HG03442 (cell line): ENCODE results near the gene ANKRD66.
"Not testable (repeated sequence)": the region's sequence is repeated elsewhere in the genome, so short reads cannot be mapped to it uniquely, and the experiment has no call there.

Source experiments
- ATAC-seq: cut with Tn5 transposase; IDR thresholded peaks from one replicate; pipeline ENCODE4 v1.9.1; 2021; ENCODE audit warnings: mild to moderate bottlenecking, moderate library complexity; ENCODE audit not compliant: unreplicated experiment

Gene ANKRD66

DNA sequence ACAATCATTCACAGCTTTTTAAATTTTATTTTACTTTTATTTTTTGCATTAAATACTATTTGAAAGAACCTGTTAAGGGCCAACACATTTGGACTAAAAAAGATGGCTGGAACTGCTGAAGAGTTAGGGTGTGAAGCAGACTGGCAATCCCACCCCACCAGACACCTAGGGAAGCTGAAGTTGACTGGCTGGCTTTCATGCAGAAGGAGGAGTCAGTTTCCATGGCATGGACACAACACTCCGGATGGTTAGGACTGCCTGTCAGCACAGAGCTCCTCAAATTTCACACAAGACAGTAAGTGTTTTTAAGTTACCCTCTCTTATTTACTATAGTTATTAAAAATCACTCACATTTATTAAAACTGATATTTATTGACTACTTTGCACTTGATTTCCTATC, at the start of gene ANKRD66:
ANKRD66 (plus strand) TSS at position 238 of the 400 bp plus-strand sequence. CDS start 5,016 bp downstream, outside the sequence.
- ATAC-seq: no peak

GRCh38 chr6:46699970-46700369, 46.8 kb upstream of the ANKRD66 start:
- no peak for ATAC-seq

DNA sequence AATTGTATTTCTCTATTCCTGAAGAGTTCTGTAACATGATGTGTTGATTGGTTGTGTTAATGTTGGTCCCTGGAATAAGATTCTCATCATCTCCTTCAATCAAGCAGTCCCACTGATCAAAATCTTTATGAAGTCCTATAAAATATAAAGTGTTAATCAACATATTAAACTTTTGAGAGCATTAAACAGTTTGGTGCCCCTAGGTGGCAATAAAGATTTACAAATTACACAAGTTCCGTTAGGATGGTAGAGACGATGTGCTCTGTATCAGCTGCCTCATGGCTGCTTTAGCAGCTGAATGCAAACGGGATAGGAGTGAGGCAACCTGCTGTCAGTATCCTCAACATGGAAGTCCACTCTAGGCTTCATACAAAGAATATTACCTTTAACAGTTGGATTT, 42.2 kb upstream of the ANKRD66 start:
- ATAC-seq: no peak

GRCh38 chr6:46706464-46706863, 40.3 kb upstream of the ANKRD66 start:
- ATAC-seq: peak; percentile 79

DNA sequence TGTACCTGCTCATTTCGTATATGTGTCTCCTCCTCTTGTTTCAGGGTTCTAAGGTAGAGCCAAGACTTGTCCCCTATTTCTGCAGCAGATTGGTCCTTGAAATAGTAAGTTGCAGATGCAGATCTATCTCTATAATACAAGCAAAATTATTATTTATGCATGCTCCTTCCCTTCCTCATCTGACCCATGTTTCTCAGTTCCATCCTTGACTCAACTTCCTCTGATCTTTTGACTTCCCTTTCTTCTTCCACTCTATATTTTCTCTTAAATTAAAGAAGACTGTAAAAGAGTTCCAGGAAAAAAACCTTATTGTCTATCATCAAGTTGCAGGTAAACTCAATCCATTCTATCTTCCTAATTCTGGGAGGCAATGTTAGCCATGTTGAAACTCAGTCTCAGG, 35.2 kb upstream of the ANKRD66 start:
- no peak for ATAC-seq

DNA sequence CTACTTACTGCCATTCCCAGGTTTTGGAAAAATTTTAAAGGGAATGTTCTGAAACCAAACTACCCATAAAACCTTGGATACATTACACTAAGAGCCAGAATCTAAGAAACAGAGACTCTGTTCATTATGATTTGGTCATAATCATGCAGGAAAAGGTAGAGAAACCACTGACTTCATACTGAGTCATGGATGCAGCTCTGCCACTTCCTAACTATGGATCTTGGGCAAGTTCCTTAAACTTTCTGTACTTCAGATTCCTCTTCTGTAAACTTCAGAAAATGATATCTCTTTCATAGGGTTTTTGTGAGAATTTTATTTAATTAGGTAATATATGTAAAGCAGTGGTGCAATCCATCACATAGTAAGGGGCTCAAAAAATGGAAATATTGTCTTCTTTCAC, 31.6 kb upstream of the ANKRD66 start:
- no peak for ATAC-seq

- ATAC-seq: no peak
Measured at GRCh38 chr6:46719099-46719498, 27.6 kb upstream of the ANKRD66 start.

DNA sequence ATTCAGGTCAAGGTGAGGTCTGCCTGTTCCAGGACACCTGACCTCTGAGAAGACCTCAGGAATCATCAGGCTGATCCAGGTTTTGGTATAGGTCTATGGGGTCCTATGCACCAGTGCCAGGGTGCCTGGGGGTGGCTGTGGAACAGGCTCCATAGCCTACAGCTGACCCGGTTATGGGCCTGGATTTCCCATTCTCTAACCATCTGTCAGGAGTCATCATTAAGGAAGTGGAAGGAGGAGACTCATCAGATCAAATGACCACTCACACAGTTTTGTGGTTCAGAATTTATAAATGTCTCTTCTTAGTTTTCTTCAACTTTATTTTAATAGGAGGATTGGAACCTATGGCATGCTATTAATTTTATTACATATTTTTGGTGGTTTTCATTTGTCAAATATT, 26.3 kb upstream of the ANKRD66 start:
- ATAC-seq: no peak

GRCh38 chr6:46729787-46730326, 16.9 kb upstream of the ANKRD66 start:
- ATAC-seq: no peak

GRCh38 chr6:46730921-46731461, 15.7 kb upstream of the ANKRD66 start:
- ATAC-seq: no peak

DNA sequence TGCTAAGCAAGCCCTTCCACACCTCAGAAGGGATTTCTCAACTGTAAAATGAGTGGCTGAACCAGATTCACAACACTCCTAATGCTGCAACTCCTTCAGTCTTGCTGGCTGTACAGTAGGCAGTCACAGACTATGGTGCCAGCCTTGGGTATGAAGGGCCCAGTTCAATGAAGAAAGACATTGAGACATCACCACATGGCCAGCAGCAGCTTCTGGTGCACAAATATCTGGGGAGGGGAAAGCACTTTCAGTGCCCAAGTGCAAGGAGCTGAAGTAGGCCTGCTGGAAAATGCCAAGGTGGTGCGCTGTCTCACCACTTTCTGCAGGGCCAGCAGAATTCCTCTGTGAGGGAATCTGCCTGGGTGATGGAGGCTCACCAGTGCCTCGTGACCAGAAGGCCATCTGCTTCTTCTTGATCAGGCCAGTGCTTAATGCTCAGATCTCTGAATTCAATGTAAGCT, 13.4 kb upstream of the ANKRD66 start:
- ATAC-seq: no peak

GRCh38 chr6:46734867-46735719, 11.6 kb upstream of the ANKRD66 start, which contains the start of gene PLA2G7:
Gene PLA2G7 (minus strand): TSS chr6:46735375. CDS start chr6:46722891, 12,484 bp downstream.
- no peak for ATAC-seq

- ATAC-seq: no peak
Measured at GRCh38 chr6:46735720-46736031, 11.1 kb upstream of the ANKRD66 start.

DNA sequence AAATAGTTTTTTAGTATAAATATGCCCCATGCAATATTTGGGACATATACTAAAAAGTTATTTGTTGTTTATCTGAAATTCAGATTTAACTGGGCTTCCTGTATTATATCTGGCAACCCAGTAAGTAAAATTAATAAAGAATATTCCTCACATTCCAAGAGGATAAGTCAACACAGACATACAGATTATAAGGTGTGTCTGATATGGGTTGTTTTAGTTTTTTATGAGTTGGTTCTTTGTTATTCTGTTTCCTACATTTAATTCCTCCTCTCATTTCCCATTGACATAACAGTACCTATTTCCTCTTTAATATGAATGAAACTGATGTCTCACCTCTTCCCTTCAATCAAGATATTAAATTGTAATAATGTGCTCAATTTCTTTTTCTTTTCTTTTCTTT, 9.8 kb upstream of the ANKRD66 start:
- no peak for ATAC-seq

DNA sequence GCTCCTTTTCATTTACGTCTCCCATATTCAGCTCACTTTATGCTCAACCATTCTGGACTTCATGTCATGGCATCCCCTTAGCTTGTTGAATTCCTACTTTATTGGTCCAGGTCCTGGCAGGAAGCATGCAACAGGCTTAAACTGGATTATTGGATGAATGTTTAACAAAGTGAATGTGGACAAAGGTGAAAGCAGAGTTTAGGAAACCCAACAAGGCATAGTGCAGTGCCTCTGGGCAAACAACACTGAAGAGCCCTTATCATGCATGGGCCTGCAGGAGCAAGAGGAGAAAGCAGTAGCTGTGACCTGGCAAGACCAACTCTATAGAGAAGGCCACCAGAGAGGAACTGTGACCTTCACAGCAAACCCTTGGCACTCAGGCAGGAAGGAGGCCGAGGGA, 5.3 kb upstream of the ANKRD66 start:
- no peak for ATAC-seq

- ATAC-seq: no peak
Measured at GRCh38 chr6:46741910-46742309, 4.8 kb upstream of the ANKRD66 start.

DNA sequence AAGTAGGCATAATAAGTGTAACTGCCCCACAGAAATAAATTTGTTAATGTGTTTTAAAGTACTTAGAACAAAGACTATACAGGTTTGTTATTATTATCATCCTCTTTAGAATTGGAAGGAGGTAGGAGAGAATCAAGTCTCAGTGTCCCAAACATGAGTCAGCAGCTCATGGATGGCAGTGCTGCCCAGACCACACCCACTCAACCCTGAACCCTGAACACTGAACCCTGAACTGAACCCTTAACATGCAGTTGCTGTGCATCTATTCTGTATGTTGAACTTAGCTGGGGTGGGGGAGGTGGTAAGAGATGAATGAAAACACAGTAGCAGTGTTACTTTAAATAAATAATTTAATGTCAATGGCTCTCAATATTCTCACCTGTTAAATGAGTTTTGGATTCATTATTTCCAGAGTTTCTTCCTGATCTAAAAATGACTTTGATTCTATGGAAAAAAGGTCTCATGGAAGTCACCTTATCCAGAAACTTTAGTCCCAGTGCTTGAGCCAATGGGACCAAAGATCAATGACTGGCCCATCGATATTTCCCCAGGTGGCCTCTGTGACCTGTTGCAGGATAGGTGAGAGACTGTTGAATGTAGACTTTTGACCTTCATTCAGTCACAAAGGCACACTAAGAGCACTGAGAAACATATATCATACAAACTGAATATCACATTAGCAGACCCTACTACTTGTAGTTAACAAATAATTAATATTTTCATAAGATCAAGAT, 3.1 kb upstream of the ANKRD66 start:
- no peak for ATAC-seq

DNA sequence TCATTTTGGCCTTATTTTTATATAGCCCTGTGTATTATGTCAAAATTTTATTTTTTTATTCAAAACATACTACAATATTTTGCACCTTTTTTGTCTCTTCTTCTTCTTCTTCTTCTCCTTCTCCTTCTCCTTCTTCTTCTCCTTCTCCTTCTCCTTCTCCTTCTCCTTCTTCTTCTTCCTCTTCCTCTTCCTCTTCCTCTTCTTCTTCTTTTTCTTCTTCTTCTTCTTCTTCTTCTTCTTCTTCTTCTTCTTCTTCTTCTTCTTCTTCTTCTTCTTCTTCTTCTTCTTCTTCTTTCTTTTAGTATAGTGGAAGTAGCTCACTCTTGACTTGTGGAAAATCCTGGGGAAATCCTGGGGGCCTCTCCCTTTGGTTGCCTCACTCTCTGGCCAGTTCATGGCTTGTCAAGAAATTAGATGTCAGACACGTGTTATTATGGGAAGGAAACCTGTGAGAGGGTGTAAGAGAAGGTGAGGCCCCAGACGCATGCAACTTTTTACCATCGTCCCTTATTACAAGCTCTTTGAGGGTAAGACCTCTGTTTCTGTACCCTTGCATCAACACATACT, 2.5 kb upstream of the ANKRD66 start:
- not testable (repeated sequence) for ATAC-seq

- ATAC-seq: no peak
Measured at GRCh38 chr6:46745973-46746372, 760 bp upstream of the ANKRD66 start.

DNA sequence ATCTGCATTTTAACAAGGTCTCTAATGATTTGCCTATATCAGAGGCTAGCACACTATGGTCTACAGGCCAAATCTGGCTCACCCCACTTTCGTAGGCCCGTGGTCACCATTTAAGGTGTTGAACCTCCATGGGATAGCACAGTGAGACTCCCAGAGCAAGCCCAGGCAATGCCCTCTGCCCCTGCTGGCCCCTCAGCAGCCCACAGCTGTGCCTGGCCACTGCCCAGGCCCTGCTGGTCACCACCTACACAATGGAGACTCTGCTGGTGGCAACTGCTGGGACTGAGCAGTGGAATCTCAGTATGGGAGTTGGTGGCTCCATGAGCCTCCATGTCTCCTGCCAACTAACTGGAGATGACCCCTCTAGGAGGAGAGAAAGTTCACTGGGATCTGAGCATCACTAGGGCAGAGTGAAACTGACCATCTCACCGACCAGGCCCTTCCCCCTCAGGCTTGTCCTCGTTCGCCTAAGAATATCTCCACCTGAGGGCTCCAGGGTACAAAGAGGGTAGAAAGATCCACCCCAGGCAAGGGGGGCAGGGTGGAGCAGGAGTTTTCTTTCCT, 2.3 kb downstream of the ANKRD66 start:
- ATAC-seq: no peak

GRCh38 chr6:46749731-46750130, 3.0 kb downstream of the ANKRD66 start:
- ATAC-seq: no peak
